Measurements from ENCODE around the gene MAPK8. TPM values are rescaled to one million over a fixed set of nuclear protein-coding genes. Genes with fewer than 3 reads are reported as not detected.
"Not testable (repeated sequence)": the region's sequence is repeated elsewhere in the genome, so short reads cannot be mapped to it uniquely, and the experiment has no call there.

Gene MAPK8
- total RNA-seq, 1 donor from 2014 or later, result 331 TPM

DNA sequence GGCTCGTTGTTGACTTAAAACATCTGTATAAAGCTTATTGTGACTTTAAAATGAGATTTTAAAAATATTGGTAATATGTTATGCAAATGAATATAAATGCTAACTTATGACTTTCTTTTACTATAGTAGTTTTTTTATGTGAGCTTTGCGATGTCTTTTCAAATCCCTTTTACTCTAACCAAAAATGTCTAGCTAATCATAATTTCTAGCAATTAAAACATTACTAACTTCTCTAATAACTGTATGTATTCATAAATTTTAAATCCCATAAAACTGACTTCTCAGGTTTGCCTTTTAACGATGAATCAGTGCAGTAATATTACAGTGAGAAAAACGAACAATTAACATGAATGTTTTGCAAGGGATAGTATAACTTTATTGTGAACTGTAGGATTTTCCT, 113.2 kb downstream of the MAPK8 start:
- DNase-seq, result no peak

DNA sequence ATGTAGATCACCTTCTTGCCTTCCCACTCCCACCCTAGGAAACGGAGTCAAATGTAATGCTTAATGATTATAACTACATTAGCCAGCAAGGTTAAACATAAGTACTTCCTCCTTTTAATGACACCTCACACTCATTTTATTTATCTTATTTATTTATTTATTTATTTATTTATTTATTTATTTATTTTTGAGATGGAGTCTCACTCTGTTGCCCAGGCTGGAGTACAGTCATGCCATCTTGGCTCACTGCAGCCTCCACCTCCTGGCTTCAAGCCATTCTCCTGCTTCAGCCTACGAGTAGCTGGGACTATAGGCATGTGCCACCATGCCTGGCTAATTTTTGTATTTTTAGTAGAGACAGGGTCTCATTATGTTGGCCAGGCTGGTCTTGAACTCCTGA, 115.4 kb downstream of the MAPK8 start:
- not testable (repeated sequence) for DNase-seq

DNA sequence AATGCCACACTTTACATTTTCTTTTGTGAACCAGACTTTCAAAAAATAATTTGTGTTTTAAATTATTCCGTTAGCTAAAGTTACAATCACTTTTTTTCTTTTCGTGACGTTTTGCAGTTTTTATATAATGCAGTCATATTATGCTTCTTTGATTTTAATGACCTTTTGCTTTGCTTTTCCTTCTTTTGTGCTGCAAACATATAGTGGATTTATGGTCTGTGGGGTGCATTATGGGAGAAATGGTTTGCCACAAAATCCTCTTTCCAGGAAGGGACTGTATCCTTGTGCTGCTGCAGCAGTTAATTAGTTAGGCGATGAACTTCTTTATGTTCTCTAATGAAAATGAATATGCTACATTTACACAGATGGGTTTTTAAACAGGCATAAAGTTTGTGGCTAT, 117.4 kb downstream of the MAPK8 start:
- no peak for DNase-seq

DNA sequence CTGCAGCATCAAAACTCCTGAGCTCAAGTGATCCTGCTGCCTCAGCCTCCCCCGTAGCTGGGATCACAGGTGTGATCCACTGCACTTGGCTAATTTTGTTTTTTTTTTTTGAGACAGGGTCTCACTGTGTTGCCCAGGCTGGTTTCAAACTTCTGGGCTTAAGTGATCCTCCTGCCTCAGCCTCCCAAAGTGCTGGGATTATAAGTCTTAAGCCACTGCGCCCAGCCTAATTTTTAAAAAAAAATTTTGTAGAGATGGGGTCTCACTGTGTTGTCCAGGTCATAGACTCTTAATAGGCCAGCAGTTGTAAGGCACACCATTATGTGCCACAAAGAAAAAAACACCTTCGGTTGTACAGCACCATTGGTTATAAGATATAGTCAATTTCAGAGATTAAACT, 122.4 kb downstream of the MAPK8 start:
- DNase-seq, result no peak

DNA sequence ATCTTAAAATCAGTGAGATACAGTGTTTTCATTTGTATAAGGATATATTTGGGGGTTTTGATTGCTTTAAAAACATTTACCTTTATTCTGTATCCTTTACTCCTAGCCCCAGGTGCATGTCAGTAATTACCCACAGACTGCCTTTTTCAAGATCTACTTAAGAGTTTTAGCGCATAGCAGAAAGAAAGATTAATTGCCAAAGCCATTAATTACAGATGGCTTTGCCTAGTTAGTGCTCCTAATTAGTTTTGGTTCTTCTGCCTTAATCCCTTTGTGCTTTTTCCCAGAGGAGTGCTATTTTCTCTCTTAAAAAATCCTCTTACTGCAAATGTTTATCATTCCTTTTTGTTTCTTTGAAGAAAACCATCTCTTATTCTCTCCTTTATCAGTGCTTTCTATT, 122.8 kb downstream of the MAPK8 start:
- no peak for DNase-seq

DNA sequence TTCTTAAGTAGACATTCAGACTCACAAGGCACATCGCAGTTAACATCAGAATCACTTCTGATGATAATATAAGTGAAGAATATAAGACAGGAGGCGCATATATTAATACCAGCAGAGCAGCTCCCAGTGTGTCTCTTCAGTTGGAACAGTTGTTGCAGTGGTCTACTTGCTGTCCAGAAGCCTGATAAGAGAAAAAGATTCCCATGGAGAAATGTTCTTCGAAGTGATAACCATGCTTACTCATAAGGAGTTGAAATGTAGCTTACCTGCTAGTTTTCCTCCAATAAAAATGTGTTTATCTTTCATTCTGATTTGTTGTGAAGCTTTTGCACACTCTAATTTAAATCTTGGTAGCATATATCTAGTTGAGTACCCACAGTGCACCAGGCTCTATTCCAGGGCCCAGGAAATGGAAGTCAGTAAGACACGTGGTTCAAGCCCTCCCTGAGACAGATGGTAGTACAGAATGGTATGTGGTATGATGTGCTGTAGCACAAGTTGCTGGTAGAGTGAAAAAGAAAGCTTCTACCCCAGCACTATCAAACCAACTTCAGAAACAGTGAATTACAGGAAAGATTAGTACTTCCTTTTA, 124.0 kb downstream of the MAPK8 start:
- no peak for DNase-seq

DNA sequence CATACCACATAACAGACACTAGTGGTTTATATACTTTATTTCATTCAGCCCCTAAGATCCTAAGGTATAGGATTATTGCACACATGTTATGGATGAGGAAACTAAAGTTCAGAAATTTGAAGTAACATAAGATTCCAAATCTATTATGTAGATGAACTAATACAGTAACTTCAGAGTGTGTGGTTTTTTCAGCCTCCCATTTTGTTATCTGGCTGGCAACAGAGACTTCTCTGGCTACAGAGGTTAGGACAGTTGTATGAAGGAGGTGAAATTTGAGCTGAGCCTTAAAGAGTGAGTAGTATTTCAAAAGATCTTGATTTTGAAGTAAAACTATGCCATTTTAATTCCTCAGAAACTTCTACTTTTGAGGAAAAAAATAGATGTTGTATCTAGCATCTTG, 125.4 kb downstream of the MAPK8 start:
- no peak for DNase-seq

DNA sequence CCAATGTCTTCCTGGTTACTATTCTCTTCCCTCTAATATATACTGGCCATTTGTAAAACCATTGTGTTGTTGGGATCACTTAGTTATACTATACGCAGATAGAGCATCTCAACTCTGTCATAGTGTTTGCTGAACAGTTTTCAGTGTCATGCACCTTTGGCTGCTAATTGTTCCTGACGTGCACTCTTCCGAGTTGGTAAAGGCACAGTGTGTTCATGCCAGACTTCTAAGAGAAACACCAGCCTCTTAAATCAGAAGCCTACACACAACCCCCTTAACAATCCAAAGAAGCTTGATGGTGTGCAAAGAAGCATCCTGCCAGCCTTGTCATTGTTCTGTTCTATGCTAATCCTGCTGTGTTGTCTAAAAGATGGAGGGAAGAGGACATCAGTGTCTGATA, 131.1 kb downstream of the MAPK8 start:
- DNase-seq, result no peak

DNA sequence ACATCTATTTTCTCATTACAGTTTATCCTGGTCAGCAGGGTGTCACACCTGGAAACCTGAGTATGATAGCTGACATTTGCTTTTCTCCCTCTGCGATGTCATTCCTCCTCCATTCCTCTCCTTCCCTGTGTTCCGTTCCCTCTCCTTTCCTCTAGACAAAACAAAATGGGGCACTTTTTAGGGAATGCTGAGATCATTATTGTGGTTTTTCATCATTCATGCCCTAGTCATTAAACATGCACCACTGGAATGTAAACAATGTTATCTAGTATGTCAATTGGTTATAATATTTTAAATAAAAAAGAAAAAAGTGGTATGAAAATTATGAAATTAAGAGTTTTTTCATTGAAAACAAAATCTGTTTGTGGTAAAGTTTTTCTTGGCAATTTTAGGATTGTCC, 132.6 kb downstream of the MAPK8 start:
- DNase-seq, result no peak

DNA sequence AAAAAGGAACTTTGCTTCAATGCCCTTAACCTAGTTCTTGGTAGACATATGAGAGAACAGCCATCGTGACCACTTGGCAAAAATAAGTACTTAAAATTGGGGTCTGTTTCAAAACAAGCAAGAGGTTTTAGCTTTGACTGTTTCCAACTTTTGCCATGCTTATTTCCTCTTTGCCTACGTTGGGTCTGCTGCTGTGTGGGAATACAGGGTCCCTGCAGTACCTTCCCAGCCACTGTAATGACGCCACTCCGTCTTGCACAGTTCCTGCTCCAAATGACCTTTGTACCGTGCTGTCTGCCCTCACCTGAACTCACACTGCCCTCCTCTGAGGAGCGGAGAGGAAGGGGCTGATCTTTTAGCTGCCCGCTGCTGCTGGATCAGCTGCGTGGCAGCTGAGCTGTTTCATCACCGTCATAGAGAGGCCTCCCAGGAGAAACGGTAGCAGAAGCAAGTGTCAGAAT, 133.1 kb downstream of the MAPK8 start:
- no peak for DNase-seq

DNA sequence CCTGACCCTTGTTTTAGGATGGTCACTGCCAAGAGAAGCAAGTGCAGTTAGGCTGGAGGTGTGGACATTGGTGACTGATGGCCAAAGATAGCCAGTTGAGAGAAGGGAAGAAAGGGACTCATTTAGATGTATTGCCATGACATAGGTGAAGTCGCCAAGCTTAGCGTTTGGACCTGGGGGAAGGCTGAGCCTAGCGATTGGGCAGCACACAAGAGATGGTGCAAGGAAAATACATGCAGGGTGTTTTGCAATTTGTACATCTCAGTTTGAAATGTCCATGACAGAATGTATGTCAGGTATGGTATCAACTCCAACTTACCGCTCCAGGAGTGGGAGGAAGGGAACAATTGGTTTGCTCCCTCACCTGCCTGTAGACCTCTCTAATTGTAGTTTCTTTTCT, 134.3 kb downstream of the MAPK8 start:
- no peak for DNase-seq

DNA sequence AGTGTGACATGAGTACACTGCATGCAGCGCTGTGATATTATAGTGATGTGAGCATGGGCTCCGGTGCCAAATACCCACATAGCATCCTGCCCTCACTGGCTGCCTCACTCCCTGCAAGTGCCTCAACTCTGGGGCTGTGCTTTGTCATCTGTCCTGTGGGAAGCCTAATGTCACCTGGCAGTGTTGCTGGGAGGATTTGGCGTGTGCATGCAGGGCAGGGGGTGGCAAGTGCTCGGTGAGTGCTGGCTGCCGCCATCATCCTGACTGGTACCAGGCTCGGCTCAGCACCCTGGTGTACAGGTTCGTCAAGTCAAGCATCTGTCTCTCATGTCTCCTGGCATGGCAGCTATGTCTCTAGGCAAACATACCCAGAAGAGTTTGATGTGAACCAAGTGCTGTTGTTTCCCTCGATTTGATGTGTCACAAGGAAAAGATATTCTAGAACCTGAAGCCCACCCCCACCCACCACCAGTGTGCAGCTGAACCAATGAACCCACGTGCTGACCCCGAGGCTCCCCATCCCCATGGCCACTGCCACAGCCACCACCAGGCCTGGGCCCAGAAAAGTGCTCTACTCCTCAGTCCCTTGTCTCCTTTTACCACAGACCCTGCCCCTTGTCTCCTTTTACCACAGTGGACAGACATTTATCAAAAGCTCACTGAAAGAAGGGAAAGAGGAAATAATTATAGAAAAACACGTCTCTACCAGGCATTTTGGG, 135.8 kb downstream of the MAPK8 start:
- no peak for DNase-seq

DNA sequence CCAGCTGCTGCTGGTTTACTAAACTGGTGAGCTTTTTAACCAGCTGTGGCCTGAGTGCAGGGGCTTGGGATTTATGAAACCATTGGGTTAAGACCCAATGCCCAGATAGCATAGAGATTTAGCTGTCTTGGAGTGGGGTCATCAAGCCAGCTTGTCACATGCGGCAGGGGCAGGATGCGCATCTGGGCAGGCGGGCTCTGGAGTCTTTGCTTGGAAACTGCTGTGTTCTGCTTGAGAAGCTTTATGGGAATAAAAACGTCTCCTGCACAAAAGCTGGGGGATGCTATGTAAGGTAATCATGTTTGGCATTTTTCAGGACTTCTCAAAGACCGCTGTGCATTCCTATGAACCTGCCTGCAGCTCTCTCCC, 136.3 kb downstream of the MAPK8 start:
- no peak for DNase-seq

DNA sequence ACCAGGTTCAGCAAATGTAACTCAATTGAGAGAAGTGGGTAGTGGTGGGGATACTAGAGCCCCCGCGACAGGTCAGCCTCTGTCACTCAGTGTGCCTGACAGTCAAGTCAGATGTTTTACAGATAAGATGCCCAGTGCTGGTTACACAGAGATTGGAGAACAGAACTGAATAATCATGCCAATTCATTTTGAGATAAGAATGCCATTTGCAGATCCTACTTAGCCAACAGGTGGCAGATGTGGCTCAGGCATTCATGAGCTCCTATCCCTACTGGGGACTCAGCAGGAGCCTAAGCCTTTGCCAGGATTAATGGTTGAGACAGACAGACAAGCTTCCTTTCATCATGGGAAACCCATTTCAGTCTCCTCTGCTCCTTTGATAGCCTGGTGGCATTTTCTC, 137.8 kb downstream of the MAPK8 start:
- no peak for DNase-seq

DNA sequence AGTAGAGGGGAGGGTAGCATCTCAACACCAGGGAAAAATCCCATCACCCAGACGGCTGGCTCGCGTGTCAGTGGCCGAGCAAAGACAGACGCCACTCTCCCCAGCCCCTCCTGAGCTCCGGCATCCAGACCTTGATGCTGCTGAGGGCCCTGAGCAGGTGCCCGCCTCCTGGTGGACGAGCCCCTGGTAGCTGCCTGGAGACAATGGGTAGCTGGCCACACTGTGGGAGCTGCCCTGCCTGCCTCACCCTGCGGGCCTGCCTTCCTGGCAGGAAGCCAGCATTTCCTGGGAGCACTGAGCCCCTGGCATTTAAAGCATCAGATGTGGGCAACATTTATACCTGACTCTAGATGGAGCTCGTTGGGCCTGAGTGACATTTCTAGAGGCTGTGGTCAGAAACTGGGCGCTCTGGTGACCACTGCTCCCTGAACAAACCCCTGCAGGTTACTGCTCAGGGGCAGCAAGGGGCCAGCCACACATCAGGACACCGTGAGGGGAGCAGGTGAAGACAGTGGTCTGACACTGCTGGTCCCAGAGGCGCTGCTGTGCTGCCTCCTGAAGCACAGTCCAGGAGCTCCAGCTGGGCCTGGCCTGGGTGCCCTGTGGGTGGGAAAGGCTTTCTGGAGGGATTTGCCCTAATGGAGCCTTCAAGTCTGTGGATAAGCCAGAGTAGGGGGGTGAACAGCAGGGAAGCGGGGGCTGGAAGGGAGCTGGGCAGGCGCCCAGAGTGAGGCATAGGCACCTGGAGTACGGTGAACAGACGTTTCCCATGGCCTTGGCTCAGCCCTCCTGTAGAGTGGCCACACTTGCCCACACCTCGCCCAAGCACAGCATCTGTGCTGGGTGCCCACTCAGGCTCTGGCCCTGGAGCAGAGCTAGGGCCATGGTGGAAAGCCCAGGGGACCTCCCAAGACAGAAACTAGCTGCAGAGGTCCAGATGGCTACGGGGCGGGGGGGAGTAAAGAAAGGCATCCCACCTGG, 138.7 kb downstream of the MAPK8 start:
- DNase-seq, result no peak

DNA sequence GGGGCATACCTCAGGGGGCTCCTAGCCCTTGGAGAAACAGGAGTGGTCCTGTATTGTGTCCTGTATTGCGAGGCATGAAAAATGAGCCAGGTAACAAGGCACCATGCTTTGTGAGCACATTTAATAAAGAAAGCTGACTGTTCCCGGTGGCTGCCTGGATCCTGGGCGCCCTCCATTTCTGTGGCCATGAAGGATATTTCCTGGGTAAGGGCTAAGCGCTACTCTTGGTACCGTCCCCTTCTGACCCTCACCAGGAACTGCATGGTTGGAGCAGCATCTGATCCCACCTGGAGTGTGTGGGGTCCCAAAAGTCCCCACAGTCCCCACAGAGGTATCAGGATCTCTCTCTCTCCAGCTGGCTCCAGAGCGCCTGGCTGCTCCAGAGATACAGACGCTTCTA, 139.5 kb downstream of the MAPK8 start:
- DNase-seq, result no peak

DNA sequence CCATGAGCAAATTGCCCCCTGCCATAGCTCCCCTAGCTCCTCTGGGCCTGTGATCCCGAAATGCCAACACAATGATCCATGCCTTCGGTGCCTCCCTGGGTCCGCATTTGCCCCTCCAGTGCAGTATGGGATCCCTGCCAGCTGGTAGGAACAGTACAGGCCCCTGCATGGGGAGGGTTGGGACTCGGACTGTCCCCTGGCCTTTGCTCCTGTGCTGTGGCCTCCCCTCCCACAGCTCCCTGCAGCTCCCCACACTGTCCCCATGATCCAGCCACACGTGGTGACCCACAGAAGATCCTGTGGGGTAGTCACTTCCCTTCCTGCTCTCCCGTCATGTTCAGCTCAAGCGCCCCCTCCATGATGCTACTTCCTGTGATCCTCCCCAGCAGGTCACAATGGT, 140.3 kb downstream of the MAPK8 start:
- no peak for DNase-seq

DNA sequence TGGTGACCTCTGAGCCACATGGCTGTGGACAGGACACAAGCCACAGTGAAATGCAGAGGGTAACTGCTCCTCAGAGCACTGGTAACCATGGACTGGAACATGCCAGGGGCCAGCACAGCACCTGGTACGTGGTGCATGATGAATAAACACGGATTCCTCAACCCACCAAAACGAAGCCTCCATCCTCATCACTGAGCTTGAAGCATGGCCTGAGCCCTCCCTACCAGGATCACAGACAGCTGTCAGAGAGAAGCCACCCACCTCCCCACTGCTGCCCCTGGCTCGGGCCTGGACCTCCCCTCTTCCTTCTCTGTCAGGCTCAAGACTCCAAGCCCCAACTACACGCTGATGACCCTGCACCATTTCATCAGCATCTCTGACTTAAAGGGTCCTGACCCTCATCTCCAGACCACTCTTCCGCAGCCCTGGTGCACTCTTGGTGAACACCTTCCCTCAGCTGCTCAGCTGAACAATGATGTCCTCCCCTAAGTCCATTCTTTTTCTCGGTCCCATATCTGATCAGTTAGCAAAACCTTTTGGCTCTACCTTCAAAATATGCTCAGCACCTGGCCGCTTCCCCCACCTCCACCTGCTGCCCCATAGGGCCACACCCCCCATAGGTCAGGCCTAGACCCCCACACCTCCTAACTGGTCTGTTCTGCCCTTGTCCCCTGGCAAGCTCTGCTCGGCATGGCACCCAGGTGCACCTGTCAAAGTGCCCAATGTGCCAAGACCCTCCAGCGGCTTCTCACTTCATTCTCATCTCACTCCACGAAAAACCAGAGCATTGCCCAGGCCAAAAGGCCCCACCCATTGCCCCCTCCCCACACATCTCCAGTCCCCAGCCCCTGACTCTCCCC, 141.1 kb downstream of the MAPK8 start:
- no peak for DNase-seq

DNA sequence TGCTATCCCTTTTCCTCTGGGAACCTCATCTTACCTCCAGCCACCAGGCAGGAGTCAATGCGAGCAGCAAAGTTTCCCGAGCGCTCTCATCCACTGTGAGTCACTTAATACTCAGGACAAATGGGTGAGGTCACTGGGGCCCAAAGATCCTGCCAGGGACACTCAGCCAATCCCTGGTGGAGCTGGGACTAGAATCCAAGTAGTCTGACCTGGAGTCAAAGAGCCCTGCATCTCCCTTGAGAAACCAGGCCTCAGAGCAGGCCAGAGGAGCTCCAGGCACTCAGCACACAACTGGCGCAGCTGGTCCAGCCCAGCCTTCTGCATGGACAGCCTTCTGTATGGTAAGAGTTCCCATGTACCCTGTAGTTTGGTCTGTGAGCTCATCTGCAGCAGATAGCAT, 142.3 kb downstream of the MAPK8 start:
- no peak for DNase-seq

DNA sequence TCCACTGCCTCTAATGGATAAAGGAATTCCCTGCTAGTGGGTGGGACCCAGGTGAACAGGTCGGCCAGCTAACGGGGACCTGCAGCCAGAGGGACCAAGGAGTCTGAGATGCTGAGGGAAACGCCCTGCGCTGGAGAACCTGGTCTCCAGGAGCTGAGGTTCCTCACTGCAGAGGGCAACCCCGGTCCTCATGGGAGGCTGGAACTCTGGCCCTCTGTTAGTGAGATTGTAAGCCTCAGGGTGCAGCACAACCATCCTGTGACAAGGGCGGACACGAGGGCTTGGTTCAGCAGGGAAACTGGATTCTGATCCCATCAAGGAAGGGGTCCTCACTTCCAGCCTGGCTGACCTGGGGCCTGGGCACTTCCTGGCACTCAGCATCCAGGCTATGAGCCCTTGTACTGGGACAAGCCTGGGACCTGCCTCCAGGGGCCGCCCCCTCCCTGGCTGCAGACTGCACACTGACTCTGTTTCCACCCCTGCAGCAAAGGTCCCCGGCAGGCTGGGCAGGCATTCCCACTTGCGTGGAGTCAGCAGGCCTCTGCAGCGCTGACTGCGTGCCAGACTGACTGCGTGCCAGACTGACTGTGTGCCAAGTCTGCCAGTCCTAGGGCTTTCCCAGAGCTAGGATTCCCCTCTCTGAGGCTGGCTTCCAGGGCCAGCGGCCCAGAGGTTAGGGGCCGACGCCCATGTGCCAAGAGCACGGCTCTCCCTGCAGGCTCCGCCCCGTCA, 143.2 kb downstream of the MAPK8 start:
- no peak for DNase-seq

DNA sequence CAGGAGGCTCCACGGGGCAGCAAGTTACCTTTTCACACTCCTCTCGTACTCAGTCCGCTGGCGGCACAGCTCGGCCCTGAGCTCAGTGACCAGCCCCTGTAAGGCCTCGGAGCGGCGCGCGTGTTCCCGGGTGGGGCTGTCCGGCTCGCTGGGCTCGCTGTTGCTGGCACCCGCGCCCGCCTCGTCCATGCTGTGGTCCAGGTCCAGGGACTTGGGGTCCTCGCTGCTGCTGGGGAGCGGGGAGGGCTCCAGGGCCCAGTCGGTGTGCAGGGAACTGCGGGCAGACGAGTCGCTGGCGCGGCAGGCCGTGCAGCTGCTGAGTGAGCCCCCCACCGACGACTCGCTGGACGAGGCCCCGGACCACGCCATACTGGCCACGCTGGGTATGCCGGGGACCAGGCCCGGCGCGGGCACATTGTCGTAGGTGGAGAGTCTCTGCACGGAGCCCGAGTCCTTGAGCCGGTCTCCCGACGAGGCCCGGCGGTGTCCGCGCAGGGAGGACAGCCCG, 143.8 kb downstream of the MAPK8 start:
- no peak for DNase-seq

Data from occipital lobe (tissue), 2 donors.